ENCODE measurements around the gene CDK14.

Gene CDK14

DNA sequence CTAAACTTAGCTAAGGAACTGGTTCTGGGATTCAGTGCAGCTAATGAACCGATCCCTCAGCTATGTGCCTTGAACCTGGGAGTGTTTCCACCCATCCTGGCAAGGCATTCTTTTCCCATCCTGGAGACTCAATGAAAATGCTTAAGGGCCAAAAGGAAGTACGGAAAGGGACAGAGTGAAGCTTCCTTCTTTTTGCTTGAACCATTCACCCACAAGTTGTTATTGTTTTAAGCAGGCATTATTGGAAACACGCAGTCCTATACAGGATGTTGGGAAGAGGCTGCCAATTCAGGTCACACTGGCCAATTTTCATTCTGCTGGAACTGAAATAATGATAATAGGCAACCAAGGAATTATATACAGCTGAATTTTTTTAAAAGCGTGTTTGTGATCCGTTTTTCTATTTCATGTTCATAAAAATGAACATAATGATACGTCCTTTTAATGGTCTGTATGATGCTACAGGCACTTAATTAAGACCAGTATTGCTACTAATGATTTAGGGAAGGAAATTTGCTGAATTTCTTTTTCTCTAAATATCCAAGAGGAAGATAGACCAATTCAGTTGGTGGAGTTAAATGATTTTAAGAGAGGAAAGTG is 610.3 kb downstream of the CDK14 start:
- DNase-seq (ENCODE audit: low read depth), result no peak

- no peak for DNase-seq (ENCODE audit: low read depth)
These were observed 616.5 kb downstream of the CDK14 start for GRCh38 chr7:91212582-91212981.

DNA sequence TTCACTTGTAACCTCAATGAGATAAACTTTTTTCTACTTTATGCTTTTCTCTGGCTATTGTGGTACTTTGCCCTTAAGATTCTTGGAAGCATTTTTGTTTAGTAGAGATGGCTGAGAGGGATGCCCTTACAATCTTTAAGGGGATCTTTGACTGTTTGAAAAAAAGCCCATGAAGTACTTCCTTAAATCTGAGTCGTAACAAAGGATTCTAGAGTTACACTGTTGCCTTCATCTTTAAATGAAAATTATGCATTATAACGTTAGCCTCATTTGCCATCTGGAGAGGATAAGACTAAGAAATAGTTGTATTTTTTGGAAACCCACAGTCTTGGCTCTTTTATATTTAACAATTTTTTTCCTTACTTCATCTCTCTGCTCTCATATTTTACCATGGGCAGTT is 630.3 kb downstream of the CDK14 start:
- DNase-seq (ENCODE audit: low read depth), result no peak

GRCh38 chr7:91228327-91228726 is 632.2 kb downstream of the CDK14 start:
- no peak for DNase-seq (ENCODE audit: low read depth)

DNA sequence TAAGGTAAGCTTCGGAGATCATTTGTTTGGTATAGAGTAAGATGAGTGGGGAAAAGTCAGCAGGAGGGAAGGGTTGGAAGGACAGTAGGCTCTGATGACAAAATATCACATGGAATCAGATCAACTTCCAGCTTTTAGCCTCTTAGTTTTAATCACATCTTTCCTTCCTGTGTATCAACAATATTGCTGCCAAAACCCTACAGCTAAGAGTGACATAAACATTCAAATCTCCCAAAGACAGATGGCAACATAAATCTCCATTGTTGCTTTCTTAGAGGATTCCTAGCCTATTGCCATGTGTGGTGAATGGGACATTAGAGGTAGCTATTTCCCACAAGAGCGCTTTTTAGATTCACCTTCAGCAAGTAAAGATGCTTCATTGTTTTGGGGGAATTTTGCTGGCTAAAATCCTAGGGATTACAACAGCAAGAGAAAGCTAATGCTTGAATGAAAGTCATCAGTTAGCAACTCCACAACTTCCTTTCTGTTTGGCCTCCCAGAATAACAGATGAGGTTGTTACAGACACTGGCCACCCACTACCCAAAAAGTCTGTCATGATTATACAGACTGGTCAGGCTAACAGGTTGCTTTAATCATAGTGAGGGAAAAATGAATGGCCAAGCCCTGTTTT is 632.9 kb downstream of the CDK14 start:
- no peak for DNase-seq (ENCODE audit: low read depth)

DNA sequence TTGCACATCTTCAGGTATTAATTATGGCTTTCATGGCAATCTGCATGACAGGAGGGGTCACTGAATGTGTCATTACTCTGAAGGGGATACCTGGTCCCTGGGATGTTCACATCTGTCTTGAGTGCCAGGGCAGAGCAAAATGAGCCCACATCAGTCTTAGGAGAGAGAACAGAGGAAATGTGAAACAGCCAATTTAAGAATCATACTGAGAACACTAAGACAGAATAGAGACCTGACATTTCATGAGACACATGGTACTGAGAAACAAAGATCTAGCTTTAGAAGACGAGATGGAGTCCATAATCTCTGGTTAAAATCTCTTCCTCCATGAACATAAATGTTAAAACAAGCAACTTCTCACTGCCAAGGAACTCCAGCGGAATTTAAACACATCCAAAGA is 634.0 kb downstream of the CDK14 start:
- DNase-seq (ENCODE audit: low read depth), result no peak

- DNase-seq (ENCODE audit: low read depth), result no peak
These were observed 634.4 kb downstream of the CDK14 start for GRCh38 chr7:91230503-91230902.

- no peak for DNase-seq (ENCODE audit: low read depth)
These were observed 637.1 kb downstream of the CDK14 start for GRCh38 chr7:91233212-91233611.

DNA sequence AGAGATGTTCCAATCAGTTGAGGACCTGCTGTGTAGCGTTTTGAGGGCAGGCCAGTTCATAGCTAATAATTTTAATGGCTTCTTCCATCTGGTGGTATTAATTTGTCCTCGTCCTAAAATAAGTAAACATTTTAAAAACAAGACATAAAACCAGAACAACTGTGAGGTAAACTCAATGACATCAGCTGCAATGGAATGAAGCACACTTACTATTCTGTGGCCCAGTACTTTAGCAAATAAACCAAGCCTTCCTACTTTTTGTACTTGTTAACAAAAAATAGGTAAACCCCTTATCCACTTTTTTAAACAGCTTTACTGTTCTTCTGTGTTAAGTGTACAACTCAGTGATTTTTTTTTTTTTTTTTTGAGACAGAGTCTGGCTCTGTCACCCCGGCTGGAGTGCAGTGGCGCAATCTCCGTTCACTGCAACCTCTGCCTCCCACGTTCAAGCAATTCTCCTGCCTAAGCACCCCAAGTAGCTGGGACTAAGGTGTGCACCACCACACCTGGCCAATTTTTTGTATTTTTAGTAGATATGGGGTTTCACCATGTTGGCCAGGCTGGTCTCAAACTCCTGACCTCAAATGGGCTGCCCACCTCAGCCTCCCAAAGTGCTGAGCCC is 639.2 kb downstream of the CDK14 start:
- DNase-seq (ENCODE audit: low read depth), result no peak

- DNase-seq (ENCODE audit: low read depth), result no peak
These were observed 643.1 kb downstream of the CDK14 start for GRCh38 chr7:91239171-91239604.

DNA sequence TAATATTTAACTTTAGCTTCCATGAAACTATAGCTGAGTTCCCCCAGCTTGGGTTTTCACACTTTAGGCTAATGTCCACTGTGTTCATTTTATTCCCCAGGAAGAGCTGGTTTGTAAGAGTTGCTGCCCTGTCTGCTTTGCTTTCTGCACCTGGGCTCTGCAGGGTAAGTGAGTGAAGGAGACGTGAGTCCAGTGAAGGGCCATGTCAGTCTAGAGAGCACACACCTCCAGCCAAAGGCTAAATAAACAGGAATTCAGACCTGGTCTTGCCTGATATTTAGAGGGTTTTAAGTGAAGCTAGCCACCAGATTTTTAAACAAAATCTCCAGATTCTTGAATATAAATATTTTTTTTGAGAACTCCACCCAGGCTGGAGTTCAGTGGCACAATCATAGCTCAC is 643.7 kb downstream of the CDK14 start:
- no peak for DNase-seq (ENCODE audit: low read depth)

- no peak for DNase-seq (ENCODE audit: low read depth)
These were observed 644.3 kb downstream of the CDK14 start for GRCh38 chr7:91240376-91240941.

- DNase-seq (ENCODE audit: low read depth), result no peak
These were observed 646.1 kb downstream of the CDK14 start for GRCh38 chr7:91242097-91242844.

DNA sequence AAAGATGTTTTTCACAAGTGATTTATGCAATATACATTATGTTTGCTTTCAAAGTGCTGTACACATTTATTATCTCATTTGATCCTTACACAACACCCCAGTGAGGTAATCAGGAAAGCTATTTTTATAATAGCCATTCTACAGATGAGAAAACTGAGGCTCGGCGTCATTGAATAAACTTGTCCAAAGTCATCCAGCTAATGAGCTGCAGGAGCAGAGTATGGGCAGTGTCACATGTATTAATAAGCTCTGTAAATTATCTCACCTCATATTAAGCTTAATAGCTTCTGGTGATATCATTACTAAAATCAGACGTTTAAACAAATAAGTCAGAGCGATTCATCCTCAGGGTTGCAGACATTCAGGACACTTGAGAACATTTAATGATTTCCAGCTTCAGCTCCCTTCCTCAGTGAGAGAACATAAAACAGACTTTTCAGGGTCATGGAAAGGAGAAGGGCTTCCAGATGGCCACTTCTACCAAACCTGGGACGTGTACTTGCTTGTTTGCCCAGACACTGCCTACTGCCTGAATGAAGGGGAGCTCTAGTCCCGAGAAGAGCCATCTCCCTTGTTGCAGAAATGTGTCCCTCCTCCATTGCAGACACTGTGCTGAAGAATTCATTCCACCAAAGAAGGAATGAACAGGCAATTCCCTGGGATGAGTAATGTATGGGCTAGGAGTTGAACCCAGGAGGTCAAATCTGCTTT is 647.6 kb downstream of the CDK14 start:
- no peak for DNase-seq (ENCODE audit: low read depth)

DNA sequence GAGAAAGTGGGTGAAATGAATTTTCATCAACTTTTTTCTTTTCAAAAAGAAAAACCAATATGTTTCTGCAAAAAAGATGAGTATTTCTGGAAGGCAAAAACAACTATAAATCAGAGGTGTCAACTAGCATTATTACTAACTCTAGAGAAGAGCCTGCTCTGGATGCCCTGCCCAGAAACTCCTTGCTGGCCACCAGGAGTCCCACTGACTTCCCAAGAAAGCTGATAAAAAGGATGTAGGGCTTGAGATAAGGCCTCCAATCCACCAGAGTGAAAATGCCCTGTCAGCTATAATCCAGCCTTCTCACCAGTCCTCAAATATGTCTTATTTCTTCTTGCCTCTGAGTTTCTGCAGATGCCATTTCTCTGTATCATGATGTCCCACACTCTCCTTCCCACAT is 651.4 kb downstream of the CDK14 start:
- no peak for DNase-seq (ENCODE audit: low read depth)

GRCh38 chr7:91248996-91249395 is 652.9 kb downstream of the CDK14 start:
- DNase-seq (ENCODE audit: low read depth), result no peak

DNA sequence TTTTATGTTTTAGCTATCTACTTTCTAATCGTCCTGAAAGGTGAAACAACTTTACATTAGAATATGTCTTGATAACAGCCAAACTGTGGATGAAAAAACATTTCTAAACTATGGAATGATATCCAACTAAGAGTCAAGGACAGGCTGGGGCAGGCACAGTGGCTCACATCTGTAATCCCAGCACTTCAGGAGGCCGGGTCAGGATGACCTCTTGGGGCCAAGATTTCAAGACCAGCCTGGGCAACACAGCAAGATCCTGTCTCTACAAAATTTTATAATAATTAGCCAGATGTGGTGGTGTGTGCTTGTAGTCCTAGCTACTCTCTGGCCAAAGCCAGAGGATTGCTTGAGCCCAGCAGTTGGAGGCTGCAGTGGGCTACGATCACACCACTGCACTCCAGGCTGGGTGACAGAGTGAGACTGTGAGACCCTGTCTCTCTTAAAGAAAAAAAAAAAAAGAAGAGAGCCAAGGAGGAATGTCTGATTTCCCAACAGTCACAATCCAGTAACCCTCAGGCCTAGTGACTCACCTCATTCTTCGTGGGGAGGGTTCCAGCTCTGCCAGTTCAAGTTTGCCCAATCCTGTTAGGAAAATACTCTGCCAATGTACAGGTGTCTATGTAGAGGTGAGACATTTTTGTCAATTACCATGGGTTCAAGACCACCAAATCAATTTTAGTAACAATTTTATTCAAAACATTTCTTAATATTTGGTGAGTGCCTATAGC is 653.5 kb downstream of the CDK14 start:
- no peak for DNase-seq (ENCODE audit: low read depth)

DNA sequence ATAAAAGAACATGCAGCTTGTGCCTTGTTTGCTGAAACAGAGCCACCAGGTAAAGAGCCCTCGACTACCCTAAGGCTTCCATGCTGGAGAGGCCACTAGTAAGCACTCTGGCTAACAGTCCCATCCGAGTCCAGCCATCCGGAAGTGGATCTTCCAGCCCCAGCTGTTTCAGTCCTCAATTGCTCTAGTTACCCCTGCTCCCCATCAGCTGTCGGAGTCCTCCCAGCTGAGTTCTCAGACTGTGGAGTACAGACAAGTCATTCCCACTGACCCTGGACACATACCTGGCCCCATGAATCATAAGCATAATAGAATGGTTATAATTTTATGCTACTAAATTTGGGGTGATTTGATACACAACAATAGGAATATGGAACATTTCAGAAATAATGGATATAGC is 654.6 kb downstream of the CDK14 start:
- DNase-seq (ENCODE audit: low read depth), result no peak

DNA sequence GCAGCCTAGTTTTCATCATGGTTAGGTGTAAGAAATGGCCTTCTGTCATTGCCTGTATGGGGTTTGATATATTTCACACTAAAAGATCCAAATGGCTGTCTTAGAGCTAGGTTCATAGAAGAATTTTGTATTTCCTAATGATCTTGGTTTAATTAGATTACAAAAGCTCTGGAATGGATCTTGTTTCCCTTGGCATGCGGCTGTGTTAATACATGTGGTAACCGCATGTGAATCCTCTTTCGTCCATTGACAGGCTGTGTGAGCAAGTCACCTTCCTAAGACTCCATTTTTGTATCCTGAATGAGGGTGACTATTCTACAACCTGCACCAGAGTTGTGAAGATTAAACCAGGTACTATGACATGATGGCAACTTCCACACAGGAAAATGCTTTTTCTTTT is 655.8 kb downstream of the CDK14 start:
- DNase-seq (ENCODE audit: low read depth), result no peak
